Peyer's patch (tissue), 4 donors: ENCODE measurements around the gene GTPBP2.

Source experiments
- CTCF ChIP-seq, 6 experiments: fragments of 450-650 bp in 4 of 6; fragments of 200-600 bp in 2 of 6; sonication (generic) in 1 of 6; IDR thresholded peaks; one replicate each; pipeline ENCODE4 v1.5.1; 2017 to 2019; ENCODE audit warnings: antibody characterized with exemption in 6 of 6, mild to moderate bottlenecking in 3 of 6, moderate library complexity in 1 of 6
- POLR2A ChIP-seq, 2 donors: fragments of 450-650 bp; IDR thresholded peaks; one replicate each; pipeline ENCODE4 v1.5.1; 2017; ENCODE audit warnings: antibody characterized with exemption in 2 of 2, mild to moderate bottlenecking in 2 of 2, moderate library complexity in 2 of 2

GRCh38 chr6:43671011-43671800 is 42.1 kb upstream of the GTPBP2 start:
- TF ChIP-seq POLR2A (IDR thresholded peaks at IDR 0.05), result no peak
- no peak for TF ChIP-seq CTCF (IDR thresholded peaks at IDR 0.05)
